GM18867 (cell line): ENCODE measurements around the gene VIM.

Experiments used
- ATAC-seq: cut with Tn5 transposase; IDR thresholded peaks from one replicate; pipeline ENCODE4 v1.9.1; 2021; ENCODE audit warnings: mild to moderate bottlenecking, moderate library complexity; ENCODE audit not compliant: unreplicated experiment

Gene VIM

DNA sequence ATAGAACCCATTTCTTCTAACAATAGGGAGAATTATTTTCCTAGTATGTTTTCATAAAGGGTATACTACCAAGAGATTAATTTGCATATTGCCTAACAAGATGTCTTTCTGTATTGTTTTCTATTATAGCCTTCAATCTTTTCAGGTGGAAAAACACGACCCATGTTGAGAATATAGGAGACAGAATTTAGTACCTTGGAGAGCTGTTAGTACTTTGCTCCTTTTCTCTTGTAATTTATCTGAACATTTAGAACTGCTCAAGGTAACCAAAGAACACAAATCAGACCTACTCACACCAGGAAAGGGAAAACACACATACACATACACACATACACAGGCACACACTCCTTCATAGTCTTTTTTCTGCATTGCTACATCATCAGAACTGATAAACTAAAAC, 18.7 kb upstream of the VIM start:
- no peak for ATAC-seq

DNA sequence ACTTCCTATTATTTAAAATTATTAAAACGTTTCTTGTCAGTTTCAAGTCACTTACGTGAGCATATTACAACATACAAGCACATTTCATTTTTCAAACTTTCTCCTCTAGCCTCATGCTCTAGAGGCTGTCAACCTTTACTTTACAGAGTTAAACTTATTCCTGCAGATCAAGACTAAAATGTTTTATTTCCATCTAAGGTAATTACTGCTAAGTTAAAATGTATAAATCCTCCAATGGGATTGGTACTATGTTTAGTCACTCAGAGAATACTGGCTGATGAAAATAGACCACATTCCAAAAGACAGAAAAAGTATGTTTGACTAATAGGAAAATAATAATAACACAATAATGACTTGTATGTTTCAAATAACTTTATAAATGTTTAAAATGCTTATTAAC, 18.2 kb upstream of the VIM start:
- ATAC-seq: no peak

GRCh38 chr10:17210361-17210760, 17.7 kb upstream of the VIM start:
- ATAC-seq: no peak

GRCh38 chr10:17212802-17213221, 15.2 kb upstream of the VIM start:
- ATAC-seq: no peak

GRCh38 chr10:17213646-17214349, 14.2 kb upstream of the VIM start:
- no peak for ATAC-seq

GRCh38 chr10:17214526-17214925, 13.5 kb upstream of the VIM start:
- ATAC-seq: no peak

GRCh38 chr10:17214971-17215781, 12.9 kb upstream of the VIM start:
- no peak for ATAC-seq

GRCh38 chr10:17215782-17216122, 12.3 kb upstream of the VIM start:
- no peak for ATAC-seq

DNA sequence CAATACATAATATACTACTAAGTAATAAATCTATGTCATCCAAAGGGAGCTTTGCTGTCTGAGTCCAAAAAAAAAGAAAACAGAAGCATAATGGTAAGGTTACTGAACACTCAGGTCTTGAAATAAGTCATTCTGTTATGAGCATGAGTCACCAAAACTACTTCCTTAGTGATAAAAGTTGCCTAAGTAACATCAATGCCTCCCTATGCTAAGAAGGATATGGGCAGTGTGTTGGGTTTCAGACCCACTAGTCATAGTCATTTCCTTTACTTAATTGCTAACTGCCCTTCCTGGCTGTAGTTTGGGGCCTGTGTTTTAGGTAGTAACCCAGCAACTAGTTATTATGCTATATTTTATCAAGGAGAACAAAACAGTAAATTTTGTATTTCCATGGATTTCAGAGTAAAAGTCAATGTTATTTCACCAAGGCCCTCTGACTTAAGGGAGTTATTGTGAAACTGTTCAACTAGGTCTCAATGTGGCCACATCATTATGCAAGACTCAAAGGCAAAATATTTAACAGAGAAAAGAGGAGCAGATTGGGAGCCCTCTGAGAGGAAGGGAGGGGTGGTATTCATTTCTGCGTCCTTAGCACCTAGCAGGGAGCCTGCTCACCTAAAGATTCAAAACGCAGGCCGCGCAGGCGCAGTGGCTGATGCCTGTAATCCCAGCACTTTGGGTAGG, 11.7 kb upstream of the VIM start:
- peak; percentile 100 for ATAC-seq

DNA sequence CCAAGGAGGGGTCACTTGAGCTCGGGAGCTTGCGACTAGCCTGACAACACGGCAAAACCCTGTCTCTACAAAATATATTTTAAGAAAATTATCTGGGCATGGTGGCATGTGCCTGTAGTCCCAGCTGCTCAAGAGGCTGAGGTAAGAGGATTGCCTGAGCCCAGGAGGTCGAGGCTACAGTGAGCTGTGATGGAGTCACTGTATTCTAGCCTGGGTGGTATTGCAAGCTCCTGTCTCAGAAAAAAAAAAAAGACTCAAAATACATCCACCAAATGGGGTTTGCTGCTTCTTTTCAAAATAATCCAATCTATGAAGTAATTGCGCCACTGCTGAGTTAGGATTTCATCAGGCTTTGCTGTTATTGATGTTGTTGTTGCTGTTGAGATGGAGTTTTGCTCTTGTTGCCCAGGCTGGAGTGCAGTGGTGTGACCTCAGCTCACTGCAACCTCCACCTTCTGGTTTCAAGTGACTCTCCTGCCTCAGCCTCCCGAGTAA, 11.1 kb upstream of the VIM start:
- no peak for ATAC-seq

- ATAC-seq: no peak
Measured at GRCh38 chr10:17217631-17218232, 10.3 kb upstream of the VIM start.

DNA sequence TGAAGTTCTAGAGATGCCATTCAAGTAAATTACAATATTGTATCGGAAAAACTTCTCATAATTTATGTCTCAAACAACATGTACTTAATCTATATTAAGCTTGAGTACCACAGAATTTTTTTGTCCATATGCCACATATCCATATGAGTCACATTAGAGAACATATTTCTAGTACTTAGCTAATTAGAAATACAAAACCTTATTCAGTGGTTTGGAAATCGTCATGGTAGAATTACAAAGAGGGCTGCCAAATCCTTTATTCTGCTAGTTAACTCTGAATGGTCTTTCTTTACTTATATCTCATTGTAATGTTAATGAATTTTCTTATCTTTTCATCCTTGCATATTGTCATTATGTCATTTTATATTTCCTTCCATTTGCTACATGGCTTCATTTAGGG, 9.0 kb upstream of the VIM start:
- no peak for ATAC-seq

GRCh38 chr10:17220652-17221100, 7.4 kb upstream of the VIM start:
- ATAC-seq: no peak

DNA sequence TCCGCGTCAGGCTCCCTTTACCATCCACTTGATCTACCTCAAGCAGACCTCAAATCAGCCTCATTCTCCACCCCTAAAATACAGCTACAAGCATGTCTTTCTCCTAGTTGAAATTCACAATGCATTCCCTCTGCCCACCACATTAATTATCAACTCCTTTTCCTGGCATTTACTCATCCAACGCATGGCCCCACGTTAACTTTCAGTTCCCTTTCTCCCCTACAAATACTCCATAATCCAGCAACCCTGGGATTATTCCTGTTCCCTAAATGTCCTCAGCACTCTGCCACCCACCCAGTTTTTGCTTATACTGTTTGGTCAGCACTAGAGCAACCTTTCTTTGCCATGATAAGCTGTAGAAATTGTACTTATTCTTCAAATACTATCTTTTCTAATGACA, 5.7 kb upstream of the VIM start:
- no peak for ATAC-seq

DNA sequence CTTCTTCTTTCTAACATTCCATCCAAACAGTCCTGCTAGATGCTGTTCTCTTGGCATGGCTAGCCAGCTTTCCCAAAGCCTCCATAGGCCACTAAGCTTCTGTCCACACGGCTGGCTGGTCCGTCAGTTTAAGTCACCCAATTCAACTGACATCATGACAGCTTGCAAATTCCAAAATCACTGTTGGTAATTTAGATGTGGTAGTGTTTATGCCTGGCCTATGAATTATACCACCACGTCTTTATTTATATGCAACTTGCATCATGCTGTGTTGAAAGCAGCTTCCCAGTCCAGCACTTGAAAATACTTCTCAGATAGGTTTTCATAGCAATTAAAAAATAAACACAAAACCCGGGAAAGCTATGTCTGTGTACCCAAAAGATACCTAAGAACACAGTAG, 2.2 kb upstream of the VIM start:
- no peak for ATAC-seq

- ATAC-seq: no peak
Measured at GRCh38 chr10:17226891-17227303, 1.1 kb upstream of the VIM start.

DNA sequence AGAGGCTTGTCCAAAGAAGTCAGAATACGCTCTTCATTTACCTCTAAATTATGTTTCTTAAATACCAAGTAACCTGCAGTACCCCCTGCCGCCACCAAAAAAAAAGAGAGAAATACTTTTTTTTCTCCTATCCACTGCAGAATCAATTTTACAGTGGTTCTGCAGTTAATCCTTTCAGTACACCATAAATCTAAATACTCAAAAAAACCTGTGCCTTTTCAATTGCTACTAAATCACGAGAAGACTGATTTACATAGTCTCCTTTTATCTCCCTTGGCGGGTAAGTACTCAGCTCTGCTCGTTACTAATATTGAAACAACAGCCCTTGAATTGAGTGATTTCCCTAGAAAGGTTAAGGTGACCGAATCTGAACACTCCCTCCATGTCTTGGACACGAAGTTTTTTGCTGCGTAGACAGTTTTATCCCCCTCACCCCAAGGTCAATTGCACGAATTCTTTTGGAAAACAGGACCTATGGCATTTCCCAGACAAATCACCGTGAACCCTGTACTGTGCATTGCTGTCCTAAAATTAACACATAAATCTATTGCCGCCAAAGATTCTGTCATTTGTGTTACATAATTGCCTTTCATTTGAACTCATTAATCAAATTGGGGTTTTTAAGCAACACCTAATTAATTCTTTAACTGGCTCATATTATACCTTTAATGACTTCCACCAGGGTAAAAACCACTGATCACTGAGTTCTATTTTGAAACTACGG, 512 bp upstream of the VIM start:
- ATAC-seq: peak; percentile 21

GRCh38 chr10:17229016-17229716, 1.1 kb downstream of the VIM start:
- ATAC-seq: peak; percentile 22

- no peak for ATAC-seq
Measured at GRCh38 chr10:17229717-17229966, 1.6 kb downstream of the VIM start.

GRCh38 chr10:17229967-17230682, 2.1 kb downstream of the VIM start:
- peak; percentile 54 for ATAC-seq
